Glomerular endothelial cell (primary cell): ENCODE results near the gene C10orf95. TPM values are rescaled to one million over a fixed set of nuclear protein-coding genes. Genes with fewer than 3 reads are reported as not detected.

Source experiments
- DNase-seq: peaks from one replicate; pipeline ENCODE4 v3.0.0-alpha.2; 2011; ENCODE audit warnings: low read depth, low spot score; ENCODE audit errors: extremely low read depth
- total RNA-seq: library from RNA; depleted of rRNA; stranded (reverse); fragments of >200 nt; gene quantifications from 2 replicates; pipeline ENCODE4 v1.2.3, GENCODE V29; 2015

The C10orf95 gene
- total RNA-seq, 1 donor from 2014 or later: not detected

DNA sequence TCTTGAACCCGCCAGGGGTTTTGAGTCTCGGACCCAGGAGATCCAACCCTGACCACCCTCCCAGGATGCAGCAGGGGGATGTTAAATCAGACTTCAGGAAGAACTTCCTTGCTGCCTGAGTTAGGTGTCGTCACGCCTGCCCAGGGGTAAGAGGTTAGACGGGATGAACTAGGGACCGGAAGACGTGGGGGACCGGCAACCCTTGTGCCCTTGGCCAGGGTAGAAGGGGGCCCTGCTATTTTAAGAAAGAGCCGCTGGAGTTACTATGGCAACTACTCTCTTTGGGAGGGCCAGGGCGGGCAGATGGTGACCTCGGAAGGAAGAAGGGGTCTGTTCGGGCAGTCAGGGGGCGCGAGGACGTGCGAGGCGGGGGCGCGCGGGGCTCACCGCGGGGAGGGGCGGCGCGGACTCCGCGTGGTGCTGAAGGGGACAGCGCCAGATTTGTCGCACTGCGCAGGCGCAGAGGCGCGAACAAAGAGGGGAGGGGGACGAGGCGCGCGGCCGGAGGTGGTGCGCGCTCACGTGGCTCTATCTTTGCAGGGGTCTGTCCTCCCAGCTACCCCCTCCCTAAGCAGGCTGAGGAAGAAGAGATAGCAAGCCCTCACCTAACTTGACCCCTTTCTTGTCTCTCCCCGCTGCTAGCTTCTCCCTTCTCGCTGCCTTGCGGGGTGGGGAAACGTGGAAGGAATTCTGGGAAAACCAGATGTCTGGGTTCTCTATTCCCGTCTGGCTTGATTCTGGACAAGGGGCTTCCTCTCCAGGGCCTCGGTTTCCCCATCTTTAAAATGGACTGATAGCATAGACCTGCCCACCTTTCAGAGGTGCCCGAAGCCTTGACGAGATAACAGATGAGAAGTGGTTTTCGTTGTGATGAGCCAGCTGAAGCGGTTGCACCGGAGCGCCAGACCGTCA is 31.8 kb downstream of the C10orf95 start:
- no peak for DNase-seq

DNA sequence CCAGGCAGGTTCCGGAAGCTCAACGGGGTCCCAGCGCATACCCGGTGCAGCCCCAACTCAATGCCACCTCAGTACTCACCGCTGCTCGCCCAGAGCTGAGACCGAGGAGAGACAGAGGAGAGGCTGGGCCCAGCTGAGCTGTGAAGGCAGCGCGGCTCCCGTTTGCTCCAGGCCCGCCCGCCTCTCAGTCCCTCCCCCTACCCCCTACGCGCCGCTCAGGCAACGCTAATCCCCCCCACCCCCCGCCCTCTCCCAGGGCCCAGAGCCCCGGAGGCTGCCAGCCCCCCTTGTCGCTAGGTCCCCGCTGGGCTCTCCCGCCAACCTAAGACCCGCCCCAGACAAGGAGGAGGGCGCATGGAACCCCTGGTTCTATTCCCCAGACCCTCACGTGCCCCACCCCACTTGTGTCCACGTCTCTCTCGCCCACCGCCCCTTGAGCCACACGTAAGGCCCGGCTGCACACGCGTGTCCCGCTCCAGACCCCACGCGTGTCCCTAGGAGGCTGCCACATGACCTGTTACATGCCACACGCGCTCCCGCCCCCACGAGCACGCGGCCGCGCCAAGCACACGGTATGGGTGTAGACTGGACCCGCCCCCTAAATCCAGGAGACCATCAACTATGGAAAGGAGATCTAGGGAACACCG is 32.6 kb downstream of the C10orf95 start, which contains the start of gene PSD:
TSS of gene PSD (minus strand) at position 164 of the 647 bp plus-strand sequence. CDS start 1,747 bp downstream, outside the sequence.
- DNase-seq: no peak

DNA sequence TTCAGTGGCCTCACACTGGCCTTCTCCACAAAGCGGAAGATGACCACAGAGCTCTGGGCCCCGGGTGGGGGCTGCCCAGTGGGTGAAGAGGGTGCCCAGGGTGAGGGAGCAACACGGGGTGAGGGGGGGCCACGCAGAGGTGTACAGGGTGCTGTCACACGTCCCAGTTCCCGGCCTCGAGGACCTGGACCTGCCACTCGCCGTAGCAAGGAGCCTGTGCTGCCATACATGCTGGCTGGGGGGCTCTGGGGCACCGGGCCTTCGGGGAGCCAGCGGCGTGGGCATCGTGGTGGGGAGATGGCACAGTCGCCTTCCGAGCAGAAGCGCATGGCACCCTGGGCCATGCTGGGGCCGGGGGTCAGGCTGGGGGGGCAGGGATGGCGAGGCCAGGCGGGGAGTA is 34.6 kb downstream of the C10orf95 start:
- no peak for DNase-seq

DNA sequence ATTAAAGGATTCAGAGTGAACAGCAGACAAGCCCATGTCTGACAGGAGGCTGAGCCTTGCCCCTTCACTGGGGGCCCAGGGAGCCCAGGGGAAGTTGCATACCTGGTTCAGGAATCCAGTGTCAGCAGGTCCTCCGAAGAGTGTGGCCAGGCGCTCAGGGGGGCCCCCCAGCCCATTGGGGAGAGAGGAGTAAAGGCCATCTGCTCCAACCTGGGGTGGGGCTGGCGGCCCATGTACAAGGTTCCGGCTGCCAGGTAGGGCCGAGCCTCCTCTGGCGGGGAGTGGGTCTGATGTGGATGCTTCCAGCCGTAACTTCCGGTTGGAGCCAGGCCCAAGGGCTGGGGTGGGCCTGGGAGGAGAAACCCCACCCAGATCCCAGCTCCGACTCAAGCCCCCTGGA is 35.1 kb downstream of the C10orf95 start:
- DNase-seq: no peak

DNA sequence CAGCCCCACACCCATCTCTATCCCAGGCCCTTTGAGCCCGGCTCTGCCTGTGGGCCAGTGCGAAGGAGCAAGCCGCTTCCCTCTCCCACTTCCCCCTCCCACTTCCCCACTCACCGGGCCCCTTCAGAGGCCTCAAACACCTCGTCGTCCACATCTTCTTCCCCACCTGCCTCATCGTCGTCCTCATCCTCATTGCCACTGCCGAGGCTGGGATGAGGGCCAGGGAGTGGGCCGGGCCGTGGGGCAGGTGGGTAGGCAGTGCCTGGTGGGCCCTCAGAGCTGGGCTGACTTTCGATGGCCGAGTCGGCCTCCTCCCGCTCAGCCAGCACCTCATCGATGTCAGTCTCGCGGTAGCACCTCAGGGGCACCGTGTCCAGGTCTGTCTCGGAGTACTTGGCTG is 36.6 kb downstream of the C10orf95 start:
- DNase-seq: no peak

DNA sequence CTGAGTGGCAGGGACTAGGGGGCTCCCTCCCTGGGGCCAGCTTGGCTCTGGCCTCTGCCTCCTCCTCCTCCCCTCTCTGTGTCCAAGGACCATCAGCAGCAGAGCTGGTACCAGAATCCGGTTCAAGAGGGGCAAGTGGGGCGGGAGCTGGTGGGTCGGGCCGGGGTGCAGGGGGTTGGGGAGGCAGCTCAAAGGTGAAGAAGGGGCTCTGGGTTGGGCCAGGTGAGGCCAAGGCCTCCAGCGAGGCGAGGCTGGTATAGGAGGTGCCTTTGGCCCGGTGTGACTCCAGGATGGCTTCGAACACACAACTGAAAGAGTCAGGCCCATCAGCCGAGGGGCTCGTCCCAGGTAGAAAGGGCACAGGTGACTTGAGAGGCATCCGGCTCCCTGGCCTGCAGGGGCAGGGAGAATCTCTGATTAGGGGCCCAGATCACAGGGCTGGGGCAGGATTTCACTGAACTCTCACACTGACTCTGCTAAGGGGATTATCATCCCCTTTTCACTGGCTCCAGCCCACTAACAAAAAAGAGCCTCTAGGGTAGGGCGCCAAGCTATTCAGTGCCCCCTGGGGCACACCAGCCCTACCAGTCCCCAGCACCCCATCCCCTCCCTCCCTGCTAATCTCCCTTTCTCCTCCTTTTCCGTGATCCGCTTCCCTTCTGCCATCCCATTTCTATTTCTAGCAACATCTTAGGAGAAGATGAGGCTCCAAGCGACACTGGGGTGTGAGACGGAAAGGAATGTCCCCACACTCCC is 37.4 kb downstream of the C10orf95 start:
- DNase-seq: no peak

DNA sequence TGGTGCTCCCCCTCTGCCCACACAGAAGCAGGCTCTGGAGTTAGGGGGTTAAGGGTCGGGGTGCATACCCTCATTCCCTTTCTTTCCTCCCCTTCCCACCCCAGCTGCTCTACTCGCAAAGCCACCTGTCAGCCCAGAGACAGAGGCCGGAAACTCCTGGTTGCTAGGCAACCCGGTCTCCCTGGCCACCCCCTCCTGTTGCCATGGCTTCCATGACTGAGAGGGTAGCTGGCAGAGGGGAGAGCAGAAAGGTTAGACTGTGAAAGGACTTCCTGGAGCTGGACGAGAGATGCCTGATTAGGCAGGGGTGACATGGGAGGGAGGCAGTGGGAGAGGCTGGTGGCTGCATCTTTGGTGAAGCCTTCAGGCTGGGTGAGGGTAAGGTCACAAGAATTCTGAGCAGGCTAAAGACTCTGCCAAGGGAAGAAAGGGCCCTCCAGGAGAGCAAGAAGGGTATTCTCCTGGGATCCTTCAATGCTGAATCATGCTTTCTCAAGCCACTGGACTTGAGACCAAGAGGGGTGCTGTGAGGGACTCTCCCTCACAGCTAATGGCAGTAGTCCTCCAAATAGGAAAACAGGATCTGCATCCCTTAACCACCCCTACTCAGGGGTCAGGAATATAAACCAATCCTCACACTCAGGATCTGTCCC is 38.2 kb downstream of the C10orf95 start:
- no peak for DNase-seq

DNA sequence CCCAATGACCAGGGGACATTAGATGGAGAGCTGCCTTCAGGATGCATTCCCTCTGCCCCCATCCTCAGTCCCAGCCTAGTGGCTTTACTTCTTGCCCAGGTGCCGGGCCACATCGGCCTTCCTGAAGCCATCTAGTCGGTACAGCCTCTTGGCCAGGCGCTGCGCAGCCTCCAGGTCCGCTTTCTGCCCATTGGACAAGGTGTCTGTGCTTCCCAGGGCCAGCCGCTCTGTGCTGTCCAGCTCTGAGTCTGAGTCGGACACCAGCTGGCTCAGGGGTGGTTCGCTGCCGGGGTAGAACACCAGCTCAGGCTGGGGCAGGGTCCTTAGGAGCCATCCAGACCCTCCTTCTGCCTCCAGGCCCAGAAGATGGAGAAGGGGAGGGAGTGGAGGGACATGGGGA is 39.0 kb downstream of the C10orf95 start:
- no peak for DNase-seq

DNA sequence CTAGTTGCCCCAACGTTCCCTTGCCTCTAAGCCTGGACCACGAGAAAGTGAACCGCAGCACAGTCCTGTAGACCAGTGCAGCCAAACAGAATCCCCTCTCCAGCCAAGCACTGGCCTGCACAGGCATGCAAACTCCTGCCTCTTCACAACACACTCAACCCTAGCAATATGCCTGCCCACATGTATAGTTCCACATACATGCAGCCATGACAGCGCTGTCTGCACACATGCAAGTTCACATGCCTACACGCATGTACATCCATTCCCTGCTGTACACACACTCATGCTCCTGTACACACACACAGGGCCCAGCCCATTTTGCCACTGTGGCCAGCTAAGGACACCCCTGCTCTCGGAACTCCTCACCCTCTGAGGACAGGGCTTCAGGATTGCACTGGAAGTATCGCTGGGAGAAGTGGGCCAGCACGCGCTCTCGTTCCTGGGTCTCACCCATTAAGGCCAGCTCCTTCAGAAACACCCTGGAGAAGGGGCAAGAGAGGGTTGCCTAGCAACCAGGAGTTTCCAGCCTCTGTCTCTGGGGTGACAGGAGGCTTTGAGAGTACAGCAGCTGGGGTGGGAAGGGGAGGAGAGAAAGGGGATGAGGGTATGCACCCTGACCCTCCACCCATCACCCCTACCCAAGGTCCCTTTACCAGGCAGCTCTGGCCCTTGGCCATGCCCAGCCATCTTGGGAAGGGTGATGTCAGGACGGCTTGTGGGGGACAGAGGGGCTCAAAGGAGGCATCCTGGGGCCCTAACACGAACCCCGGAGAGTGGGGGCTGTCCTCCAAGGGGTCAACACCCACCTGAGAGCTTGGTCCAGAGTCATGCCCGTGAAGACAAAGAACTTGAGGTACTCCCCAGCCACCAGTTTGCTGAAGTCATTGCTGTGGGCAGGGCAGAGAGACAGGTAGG is 39.7 kb downstream of the C10orf95 start:
- DNase-seq: no peak

DNA sequence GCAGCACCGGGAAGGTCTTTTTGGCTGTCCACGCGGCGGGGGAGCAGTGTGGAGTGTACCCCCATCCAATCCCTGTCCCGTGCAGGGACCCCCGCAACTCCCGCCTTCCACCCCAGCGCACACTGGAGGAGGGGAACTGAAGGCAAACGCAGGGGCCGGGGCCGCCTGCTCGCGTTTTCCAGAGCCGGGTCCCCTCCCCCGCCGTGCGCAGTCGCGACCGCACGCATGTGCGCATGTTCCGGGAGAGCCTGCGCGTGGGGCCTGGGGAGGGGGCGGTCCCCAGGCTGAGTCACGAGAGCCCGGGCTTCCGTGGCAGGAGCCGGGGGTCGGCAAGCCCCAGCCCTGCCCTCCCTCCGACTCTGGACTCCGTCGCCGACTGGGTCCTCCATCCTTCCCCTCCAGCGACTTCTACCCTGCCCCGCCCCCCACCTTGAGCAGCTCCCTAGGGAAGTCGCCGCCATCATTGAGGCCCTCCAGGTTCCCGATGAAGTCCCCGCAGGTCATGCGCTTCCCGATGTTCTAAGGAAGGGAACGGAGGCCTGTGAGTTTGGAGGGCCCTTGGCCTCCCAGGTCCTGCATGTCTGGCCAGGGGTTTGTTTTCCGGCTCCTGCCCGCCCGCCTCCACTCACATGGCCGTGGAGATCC is 40.8 kb downstream of the C10orf95 start:
- no peak for DNase-seq

DNA sequence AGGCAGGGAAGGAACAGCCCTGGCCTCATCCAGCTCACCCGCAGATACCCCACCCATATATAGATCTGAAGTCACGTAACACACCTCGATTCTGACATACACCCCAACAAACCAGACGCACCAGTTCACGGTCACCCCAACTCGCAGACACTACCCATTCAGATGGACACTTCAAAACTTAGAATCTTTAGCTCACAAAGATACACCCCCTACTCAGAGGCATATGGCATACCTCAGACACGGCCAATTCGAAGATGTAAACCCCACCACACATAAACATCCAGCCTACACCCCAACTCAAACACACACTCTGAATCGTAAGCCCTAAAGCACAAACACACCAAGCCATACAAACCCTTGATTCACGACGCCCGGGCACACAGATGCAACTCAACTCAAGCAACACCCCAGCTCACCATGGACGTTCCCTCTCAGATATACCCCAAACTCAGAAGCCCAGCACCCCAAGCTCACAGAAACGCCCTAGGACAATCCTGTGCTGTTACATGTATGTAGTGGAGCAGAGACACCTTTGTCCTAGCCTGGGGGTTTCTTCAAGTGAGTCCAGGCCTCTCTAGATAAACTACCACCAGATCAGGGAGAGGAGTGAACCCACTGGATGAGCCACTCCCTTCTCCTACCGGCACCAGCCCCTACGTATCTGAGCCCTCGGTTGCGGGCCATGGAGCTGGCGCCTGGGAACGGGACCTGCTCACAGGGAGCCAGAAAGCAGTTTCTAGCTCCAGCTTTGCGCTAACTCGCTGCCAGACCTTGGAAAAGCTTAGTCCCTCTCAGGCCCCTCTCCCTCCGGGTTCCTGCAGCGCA is 41.5 kb downstream of the C10orf95 start:
- DNase-seq: no peak

DNA sequence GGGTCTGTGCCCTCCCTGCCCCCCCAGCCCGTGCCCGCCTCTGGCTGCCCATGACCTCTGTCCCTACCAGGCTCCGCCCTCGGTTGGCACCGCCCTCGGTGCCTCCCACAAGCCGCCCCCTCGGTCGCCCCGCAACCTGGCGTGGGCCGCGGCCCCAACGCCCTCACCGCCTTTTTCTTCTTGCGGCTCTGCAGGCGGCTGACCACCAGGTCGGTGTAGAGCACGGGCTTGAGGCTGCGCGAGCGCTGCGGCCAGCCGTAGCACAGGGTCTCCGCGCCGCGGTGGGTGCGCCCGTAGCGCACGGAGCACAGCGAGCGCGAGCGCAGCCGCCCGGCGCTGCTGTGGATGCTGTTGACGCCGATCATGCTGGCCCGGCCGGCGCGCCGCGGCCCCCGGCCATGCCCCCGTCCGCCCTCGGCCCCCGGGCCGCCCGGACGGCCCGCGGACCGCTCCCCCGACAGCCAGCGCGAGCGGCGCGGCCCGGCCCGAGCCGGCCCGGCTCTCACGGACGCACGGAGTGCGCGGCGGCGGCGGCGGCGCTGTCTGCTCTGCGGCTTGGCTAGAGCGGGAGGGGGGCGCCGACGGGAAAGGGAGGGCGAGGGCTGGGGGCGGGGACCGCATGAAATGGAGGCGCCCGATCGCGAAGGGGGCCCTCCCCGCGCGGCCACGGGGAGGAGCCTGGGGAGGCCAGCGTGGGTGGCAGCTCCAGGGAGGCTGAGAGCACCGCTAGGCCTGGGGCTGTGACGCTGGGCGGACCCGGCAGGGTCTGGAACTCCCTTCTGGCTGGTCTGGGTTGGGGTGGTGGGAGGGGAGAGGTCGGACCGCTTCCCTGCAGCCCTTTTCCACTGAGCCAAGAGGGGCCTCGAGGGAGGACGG is 42.4 kb downstream of the C10orf95 start:
- DNase-seq: no peak

DNA sequence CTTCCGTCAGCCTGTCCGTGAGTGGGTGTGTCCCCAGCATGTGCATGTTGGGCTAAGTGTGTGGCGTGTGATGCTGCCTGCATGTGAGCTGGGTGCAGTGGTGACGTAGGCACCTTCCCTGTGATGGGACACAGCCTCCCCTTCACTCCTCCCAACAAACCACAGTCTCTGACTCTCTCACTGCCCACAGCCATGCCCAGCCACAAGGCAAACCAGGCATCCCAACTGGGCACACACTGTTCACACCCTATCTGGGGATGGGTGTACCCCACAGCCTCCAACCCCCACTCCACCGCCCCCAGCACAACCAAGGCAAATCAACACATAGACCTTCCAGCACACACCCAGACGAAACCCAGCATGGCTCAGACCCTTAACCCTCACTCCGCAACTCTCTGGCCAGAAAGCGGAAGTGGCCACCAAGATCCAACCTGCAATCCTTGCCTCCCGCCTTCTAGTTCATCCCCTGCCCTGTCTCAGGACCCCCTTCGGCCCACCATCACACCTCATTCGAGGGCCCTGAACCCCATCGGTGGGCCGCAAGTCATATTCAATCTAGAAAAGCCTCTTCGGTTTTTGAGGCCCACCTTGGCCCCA is 43.1 kb downstream of the C10orf95 start:
- DNase-seq: no peak

DNA sequence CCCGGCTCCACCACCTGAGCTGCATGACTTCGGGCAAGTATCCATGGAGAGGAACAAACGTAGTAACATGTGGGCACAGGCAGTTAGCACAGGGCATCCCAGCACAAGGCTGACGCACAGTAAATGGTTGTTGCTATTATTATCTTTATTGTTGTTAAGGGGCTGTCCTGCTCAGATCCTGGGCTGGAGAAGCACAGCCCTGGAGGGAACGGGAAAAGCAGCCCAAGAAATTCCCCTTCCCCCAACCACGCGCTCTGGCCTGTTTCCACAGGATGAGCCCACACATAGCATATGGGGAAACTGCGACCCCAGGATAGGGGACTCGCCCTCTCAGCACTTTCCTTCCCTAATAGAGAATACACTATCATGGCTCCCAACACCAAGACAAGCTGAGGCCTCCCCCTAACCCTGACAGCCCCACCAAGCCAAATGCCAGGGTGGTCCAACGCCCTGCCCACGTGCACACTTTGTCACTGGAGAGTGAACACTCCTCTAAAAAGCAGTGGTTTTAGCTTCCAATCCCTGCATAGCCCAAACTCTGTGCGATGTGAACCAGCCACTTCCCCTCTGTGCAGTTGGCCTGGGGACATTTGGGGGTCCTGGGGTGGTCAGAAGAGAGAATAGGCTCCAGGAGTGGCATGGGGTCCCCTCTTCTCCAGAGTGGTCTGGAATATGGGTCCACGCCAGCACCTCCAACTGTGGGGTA is 43.8 kb downstream of the C10orf95 start:
- no peak for DNase-seq

DNA sequence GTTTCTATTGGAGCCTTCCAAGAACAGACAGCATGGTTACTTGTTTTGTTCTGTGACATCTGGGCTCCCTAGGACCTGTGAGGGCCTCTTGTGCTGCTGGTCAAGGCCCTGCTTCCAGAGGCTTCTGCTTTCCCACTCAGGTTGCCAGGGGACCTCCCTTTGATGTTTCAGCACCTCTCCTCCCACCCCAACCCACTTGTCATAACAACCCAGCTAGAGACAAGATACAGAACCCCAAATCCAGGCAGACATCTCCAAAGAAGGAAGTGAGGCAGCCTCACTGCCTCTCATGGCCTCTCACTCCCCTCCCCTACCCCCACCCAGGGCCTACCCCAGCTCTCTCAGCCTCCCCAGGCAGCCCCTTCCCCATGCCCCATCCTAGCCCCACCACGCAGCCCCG is 44.5 kb downstream of the C10orf95 start:
- no peak for DNase-seq

DNA sequence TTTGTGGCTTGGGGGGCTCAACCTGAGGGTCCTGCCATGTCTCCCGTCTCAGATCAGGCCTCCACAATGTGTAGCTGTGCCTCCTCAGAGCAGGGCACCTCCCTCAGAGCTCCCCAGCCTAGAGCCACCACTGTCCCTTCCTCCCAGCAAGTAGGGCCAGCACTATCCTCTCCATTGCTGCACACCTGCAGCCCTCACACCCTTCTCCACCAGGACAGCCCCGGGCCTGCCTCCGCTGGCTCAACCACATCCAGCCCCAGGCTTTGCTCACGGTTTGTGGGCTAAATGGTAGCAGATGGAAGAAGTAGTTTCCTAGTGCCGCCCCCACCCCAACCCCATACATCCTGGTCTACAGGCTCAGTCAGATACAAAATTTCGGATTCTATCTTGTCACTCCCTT is 45.7 kb downstream of the C10orf95 start:
- no peak for DNase-seq
